Epithelial cell of esophagus (primary cell): ENCODE data around the gene COLGALT1.

Experiments
- DNase-seq: peaks from one replicate; pipeline ENCODE4 v3.0.0; 2010; ENCODE audit warnings: low read depth
- H3K4me3 ChIP-seq: 2 replicates; pipeline ENCODE4 v1.5.1; 2011; ENCODE audit warnings: mild to moderate bottlenecking, low read length, control low read depth
- CTCF ChIP-seq: IDR thresholded peaks from 2 replicates; pipeline ENCODE4 v1.5.1; 2011; ENCODE audit warnings: low read depth, mild to moderate bottlenecking, low read length, control low read depth, inconsistent platforms; ENCODE audit not compliant: insufficient read depth; ENCODE audit errors: missing control alignments

COLGALT1 gene

DNA sequence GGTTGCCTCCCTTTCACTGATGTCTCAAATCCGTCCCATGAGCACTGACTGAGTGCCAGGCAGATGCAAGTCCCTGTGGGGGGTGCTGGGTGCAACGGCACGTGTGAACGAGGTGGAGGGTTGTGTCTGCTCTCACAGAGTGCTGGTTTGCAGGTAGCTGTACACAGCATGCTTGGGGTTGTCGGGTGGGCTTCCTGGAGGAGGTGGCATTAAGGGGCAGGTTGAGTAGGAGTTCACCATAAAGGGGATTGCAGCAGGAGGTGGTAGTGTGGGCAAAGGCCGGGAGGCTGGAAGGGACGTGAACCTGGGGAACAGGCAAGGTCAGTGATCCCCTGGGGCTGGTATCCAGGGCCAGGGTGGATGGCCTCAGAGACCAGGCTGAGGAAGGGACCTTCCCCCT is 17.2 kb downstream of the COLGALT1 start:
- no peak for DNase-seq
- H3K4me3 ChIP-seq = no peak overlapping the region
- TF ChIP-seq CTCF = no peak

DNA sequence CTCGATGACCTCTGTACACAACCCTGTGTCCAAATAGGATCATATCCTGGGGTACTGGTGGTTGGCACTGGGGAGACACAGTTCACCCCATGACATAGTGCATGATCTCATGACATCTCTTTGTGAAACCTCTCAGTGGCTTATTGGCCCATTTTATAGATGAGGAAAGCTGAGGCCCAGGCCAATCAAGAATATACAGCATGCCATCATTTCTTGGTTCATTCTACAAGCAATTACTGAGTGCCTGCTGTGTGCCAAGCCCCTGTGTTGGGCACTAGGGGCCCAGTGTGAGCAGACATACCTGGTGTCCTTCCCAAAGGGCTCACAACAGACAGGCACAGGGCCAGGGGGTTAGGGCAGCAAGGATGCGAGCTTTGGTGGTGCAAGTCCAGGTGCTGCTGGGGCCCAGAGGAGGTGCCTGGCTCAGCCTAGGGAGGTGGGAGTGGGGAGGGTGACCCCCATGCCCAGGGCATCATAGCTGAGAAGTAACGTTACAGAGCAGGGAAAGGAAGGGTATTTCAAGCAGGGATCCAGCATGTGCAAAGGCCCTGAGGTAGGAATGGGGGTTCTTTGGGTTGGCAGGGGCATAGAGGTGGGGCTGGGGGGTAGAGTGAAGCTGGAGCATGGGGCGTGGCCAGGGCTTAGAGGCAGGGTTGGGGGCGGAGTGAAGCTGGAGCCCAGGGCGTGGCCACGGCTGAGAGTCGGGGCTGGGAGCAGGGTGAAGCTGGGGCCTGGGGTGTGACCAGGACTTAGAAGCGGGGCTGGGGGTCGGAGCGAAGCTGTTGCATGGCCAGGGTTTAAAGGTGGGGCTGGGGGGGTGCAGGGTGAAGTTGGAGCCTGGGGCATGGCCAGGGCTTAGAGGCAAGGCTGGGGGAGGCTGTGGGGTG is 20.7 kb downstream of the COLGALT1 start:
- no peak overlapping the region for H3K4me3 ChIP-seq

GRCh38 chr19:17576758-17577456 is 21.5 kb downstream of the COLGALT1 start:
- TF ChIP-seq CTCF = no peak
- DNase-seq = peak; percentile 73
- H3K4me3 ChIP-seq = no peak overlapping the region

More for the DNA sequence above, 20.7 kb downstream of the COLGALT1 start:
- no peak for TF ChIP-seq CTCF
- DNase-seq = no peak

- no peak overlapping the region for H3K4me3 ChIP-seq
- DNase-seq = no peak
- no peak for TF ChIP-seq CTCF
Measured at GRCh38 chr19:17577457-17578097, 22.1 kb downstream of the COLGALT1 start.

GRCh38 chr19:17579661-17580244 is 24.3 kb downstream of the COLGALT1 start:
- H3K4me3 ChIP-seq = no peak overlapping the region
- no peak for TF ChIP-seq CTCF
- peak; percentile 77 for DNase-seq

- peak; percentile 9 for TF ChIP-seq CTCF
- DNase-seq = no peak
- no peak overlapping the region for H3K4me3 ChIP-seq
Measured at GRCh38 chr19:17580470-17581144, 25.2 kb downstream of the COLGALT1 start.
